K562 (cell line): ENCODE measurements around the gene WWC2. TPM values are rescaled to one million over a fixed set of nuclear protein-coding genes. Genes with fewer than 3 reads are reported as not detected.

Experiments used
- SOX6 ChIP-seq: fragments of 450-650 bp; IDR thresholded peaks from 2 replicates; pipeline ENCODE4 v1.6.1; 2014; ENCODE audit warnings: mild to moderate bottlenecking
- polyA plus RNA-seq, 8 experiments: library from polyadenylated mRNA; depleted of rRNA in 4 of 8; stranded (reverse) in 5 of 8; unstranded in 3 of 8; fragments of >200 nt; fragmentation: Nextera tagmentation in 2 of 8; fragmentation: Illumina TruSeq in 1 of 8; extraction: Ambion mirVana in 2 of 8; extraction: Trizol in 1 of 8; gene quantifications; 2 replicates each; pipeline versions ENCODE4 v1.2.1 to v1.2.3, GENCODE V29; 2011 to 2014; ENCODE audit warnings: inconsistent platforms in 1 of 8, missing spikeins in 1 of 8
- total RNA-seq, 7 experiments: library from RNA; depleted of rRNA in 6 of 7; stranded (reverse); fragments of >200 nt in 6 of 7; fragmentation: Illumina TruSeq in 2 of 7; extraction: Trizol in 2 of 7; gene quantifications; 2 replicates each; pipeline versions ENCODE4 v1.2.1 to v1.2.3, GENCODE V29; 2011 to 2021; ENCODE audit warnings: low replicate concordance in 1 of 7
- TF ChIP-seq, protein P1 (sequence below): fragments of 250-450 bp; sonication (Bioruptor Pico); IDR thresholded peaks from 2 replicates; pipeline ENCODE4 v1.4.0; 2020; ENCODE audit warnings: mild to moderate bottlenecking, moderate library complexity
- TF ChIP-seq, protein P2 (sequence below): fragments of 250-450 bp; sonication (Bioruptor Pico); IDR thresholded peaks from 2 replicates; pipeline ENCODE4 v1.8.0; 2021; ENCODE audit warnings: borderline replicate concordance, mild to moderate bottlenecking, moderate library complexity; ENCODE audit not compliant: poor library complexity, severe bottlenecking
- TF ChIP-seq, protein P3 (sequence below): fragments of 450-650 bp; IDR thresholded peaks from 2 replicates; pipeline ENCODE4 v1.6.1; 2018; ENCODE audit warnings: mild to moderate bottlenecking, low read depth; ENCODE audit not compliant: partially characterized antibody
- TF ChIP-seq, protein P4 (sequence below): sonication (generic); formaldehyde crosslinking; IDR thresholded peaks from 2 replicates; pipeline ENCODE4 v1.9.0; 2022; ENCODE audit warnings: mild to moderate bottlenecking, missing genetic modification reagents
- TF ChIP-seq, protein P5 (sequence below): fragments of 250-450 bp; sonication (Bioruptor Pico); IDR thresholded peaks from 2 replicates; pipeline ENCODE4 v1.8.0; 2021; ENCODE audit warnings: moderate library complexity, mild to moderate bottlenecking, inconsistent platforms

WWC2 gene
- total and polyA plus RNA-seq, 9 of the 15 experiments (the other 6 are each of a cell fraction or from before 2014, with no cell fraction given): 3.7 to 39.4 (median 19.6) TPM

DNA sequence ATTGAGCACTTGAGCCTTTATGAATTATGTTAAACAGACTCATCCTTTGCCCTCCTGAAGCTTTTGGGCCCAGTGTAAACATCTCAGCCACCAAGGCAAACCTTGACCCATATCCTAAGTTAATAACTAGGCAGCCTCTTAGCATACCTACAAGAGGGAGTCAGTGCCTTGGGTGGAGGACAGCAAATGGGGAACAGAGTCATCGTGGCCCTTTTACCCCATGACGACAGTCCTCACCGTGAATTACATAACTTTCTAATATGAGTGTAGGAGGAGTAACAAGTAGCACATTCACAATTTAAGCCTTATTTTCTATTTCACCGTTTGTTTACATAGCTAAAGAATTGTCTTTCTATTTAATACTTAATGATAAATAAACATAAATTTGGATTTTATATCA, 204.2 kb downstream of the WWC2 start (continued):
- TF ChIP-seq, protein P1, sequence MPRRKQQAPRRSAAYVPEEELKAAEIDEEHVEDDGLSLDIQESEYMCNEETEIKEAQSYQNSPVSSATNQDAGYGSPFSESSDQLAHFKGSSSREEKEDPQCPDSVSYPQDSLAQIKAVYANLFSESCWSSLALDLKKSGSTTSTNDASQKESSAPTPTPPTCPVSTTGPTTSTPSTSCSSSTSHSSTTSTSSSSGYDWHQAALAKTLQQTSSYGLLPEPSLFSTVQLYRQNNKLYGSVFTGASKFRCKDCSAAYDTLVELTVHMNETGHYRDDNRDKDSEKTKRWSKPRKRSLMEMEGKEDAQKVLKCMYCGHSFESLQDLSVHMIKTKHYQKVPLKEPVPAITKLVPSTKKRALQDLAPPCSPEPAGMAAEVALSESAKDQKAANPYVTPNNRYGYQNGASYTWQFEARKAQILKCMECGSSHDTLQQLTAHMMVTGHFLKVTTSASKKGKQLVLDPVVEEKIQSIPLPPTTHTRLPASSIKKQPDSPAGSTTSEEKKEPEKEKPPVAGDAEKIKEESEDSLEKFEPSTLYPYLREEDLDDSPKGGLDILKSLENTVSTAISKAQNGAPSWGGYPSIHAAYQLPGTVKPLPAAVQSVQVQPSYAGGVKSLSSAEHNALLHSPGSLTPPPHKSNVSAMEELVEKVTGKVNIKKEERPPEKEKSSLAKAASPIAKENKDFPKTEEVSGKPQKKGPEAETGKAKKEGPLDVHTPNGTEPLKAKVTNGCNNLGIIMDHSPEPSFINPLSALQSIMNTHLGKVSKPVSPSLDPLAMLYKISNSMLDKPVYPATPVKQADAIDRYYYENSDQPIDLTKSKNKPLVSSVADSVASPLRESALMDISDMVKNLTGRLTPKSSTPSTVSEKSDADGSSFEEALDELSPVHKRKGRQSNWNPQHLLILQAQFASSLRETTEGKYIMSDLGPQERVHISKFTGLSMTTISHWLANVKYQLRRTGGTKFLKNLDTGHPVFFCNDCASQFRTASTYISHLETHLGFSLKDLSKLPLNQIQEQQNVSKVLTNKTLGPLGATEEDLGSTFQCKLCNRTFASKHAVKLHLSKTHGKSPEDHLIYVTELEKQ: no peak
- TF ChIP-seq, protein P2, sequence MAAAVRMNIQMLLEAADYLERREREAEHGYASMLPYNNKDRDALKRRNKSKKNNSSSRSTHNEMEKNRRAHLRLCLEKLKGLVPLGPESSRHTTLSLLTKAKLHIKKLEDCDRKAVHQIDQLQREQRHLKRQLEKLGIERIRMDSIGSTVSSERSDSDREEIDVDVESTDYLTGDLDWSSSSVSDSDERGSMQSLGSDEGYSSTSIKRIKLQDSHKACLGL: no peak
- TF ChIP-seq, protein P3, sequence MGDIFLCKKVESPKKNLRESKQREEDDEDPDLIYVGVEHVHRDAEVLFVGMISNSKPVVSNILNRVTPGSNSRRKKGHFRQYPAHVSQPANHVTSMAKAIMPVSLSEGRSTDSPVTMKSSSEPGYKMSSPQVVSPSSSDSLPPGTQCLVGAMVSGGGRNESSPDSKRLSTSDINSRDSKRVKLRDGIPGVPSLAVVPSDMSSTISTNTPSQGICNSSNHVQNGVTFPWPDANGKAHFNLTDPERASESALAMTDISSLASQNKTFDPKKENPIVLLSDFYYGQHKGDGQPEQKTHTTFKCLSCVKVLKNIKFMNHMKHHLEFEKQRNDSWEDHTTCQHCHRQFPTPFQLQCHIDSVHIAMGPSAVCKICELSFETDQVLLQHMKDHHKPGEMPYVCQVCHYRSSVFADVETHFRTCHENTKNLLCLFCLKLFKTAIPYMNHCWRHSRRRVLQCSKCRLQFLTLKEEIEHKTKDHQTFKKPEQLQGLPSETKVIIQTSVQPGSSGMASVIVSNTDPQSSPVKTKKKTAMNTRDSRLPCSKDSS: no peak
- no peak for TF ChIP-seq SOX6
- TF ChIP-seq, protein P4, sequence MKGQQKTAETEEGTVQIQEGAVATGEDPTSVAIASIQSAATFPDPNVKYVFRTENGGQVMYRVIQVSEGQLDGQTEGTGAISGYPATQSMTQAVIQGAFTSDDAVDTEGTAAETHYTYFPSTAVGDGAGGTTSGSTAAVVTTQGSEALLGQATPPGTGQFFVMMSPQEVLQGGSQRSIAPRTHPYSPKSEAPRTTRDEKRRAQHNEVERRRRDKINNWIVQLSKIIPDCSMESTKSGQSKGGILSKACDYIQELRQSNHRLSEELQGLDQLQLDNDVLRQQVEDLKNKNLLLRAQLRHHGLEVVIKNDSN (CRISPR knock-in tag): no peak
- TF ChIP-seq, protein P5, sequence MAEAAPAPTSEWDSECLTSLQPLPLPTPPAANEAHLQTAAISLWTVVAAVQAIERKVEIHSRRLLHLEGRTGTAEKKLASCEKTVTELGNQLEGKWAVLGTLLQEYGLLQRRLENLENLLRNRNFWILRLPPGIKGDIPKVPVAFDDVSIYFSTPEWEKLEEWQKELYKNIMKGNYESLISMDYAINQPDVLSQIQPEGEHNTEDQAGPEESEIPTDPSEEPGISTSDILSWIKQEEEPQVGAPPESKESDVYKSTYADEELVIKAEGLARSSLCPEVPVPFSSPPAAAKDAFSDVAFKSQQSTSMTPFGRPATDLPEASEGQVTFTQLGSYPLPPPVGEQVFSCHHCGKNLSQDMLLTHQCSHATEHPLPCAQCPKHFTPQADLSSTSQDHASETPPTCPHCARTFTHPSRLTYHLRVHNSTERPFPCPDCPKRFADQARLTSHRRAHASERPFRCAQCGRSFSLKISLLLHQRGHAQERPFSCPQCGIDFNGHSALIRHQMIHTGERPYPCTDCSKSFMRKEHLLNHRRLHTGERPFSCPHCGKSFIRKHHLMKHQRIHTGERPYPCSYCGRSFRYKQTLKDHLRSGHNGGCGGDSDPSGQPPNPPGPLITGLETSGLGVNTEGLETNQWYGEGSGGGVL (CRISPR knock-in tag): no peak
